Stomach (tissue), 4 donors: ENCODE data around the gene ARID5B.

ENCODE experiments used
- POLR2A ChIP-seq, 4 donors: fragments of 450-650 bp; IDR thresholded peaks; one replicate each; pipeline ENCODE4 v1.6.1; 2016; ENCODE audit warnings: antibody characterized with exemption in 4 of 4, control low read depth in 2 of 4, mild to moderate bottlenecking in 1 of 4, moderate library complexity in 1 of 4
- TF ChIP-seq, protein P1 (sequence below), 7 experiments: fragments of 450-650 bp in 4 of 7; fragments of 200-600 bp in 3 of 7; sonication (generic) in 3 of 7; IDR thresholded peaks; one replicate each; pipeline ENCODE4 v1.5.1; 2016 to 2019; ENCODE audit warnings: antibody characterized with exemption in 7 of 7, control low read depth in 2 of 7, mild to moderate bottlenecking in 1 of 7

DNA sequence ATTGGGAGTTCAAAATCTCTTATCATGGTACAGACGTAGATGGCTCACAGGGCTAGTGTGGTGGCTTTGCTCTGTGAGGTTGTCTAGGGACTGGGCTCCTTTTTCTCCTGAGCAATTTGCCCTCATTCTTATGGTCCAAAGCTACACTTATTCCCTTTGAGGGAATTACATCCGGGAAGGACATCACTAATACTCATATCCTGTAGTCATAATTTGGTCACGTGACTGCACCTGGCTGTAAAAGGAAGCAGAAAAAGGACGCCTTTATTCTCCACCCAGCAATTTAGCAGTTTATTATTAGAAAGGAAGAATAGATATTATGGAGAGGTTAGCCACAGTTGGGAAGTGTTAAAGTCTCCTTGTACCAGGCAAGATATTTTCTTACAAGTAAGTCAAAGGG is 28.1 kb downstream of the ARID5B start:
- TF ChIP-seq, protein P1, sequence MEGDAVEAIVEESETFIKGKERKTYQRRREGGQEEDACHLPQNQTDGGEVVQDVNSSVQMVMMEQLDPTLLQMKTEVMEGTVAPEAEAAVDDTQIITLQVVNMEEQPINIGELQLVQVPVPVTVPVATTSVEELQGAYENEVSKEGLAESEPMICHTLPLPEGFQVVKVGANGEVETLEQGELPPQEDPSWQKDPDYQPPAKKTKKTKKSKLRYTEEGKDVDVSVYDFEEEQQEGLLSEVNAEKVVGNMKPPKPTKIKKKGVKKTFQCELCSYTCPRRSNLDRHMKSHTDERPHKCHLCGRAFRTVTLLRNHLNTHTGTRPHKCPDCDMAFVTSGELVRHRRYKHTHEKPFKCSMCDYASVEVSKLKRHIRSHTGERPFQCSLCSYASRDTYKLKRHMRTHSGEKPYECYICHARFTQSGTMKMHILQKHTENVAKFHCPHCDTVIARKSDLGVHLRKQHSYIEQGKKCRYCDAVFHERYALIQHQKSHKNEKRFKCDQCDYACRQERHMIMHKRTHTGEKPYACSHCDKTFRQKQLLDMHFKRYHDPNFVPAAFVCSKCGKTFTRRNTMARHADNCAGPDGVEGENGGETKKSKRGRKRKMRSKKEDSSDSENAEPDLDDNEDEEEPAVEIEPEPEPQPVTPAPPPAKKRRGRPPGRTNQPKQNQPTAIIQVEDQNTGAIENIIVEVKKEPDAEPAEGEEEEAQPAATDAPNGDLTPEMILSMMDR (IDR thresholded peaks at IDR 0.05): no peak
- no peak for TF ChIP-seq POLR2A (IDR thresholded peaks at IDR 0.05)
